ENCODE measurements around the gene ZNF316.

The ZNF316 gene

GRCh38 chr7:6637544-6638229, 569 bp downstream of the ZNF316 start:
- DNase-seq, result peak; percentile 71
- Histone ChIP-seq H3K36me3 (peaks cover 42% of the 10 kb centered on the region), H3K9me3 (ENCODE audit: severe bottlenecking) (no peaks in the 10 kb centered on the region), H3K4me3 (ENCODE audit: low read depth, low read length) (peak overlapping the region; percentile 41), H3K27ac (peak overlapping the region; percentile 47), H3K27me3 (ENCODE audit: insufficient read depth, low read depth, severe bottlenecking) (no peaks in the 10 kb centered on the region)
- TF ChIP-seq CTCF (IDR thresholded peaks at IDR 0.05; ENCODE audit: low read depth, low read length), result peak; percentile 65

GRCh38 chr7:6639032-6639431, 1.9 kb downstream of the ZNF316 start:
- H3K27me3 ChIP-seq (ENCODE audit: insufficient read depth, low read depth, severe bottlenecking), result no peaks in the 10 kb centered on the region
- DNase-seq, result no peak
- H3K4me3 ChIP-seq (ENCODE audit: low read depth, low read length), result no peak overlapping the region
- H3K9me3 ChIP-seq (ENCODE audit: severe bottlenecking), result no peaks in the 10 kb centered on the region
- H3K36me3 ChIP-seq, result peaks cover 56% of the 10 kb centered on the region
- TF ChIP-seq CTCF (IDR thresholded peaks at IDR 0.05; ENCODE audit: low read depth, low read length), result no peak
- no peak overlapping the region for H3K27ac ChIP-seq

GRCh38 chr7:6639627-6640026, 2.5 kb downstream of the ZNF316 start:
- Histone ChIP-seq H3K36me3 (peaks cover 62% of the 10 kb centered on the region), H3K27ac (no peak overlapping the region), H3K9me3 (ENCODE audit: severe bottlenecking) (no peaks in the 10 kb centered on the region)

GRCh38 chr7:6640246-6640721, 3.2 kb downstream of the ZNF316 start:
- H3K9me3 ChIP-seq (ENCODE audit: severe bottlenecking), result no peaks in the 10 kb centered on the region
- H3K4me3 ChIP-seq (ENCODE audit: low read depth, low read length), result no peak overlapping the region
- H3K27me3 ChIP-seq (ENCODE audit: insufficient read depth, low read depth, severe bottlenecking), result no peaks in the 10 kb centered on the region
- no peak overlapping the region; the same call in 1 of the 2 replicates for H3K27ac ChIP-seq
- peaks cover 68% of the 10 kb centered on the region for H3K36me3 ChIP-seq
- no peak for TF ChIP-seq CTCF (IDR thresholded peaks at IDR 0.05; ENCODE audit: low read depth, low read length)
- peak; percentile 68 for DNase-seq

More at GRCh38 chr7:6639627-6640026, 2.5 kb downstream of the ZNF316 start:
- no peak for DNase-seq
- no peaks in the 10 kb centered on the region for H3K27me3 ChIP-seq (ENCODE audit: insufficient read depth, low read depth, severe bottlenecking)
- no peak overlapping the region for H3K4me3 ChIP-seq (ENCODE audit: low read depth, low read length)
- TF ChIP-seq CTCF (IDR thresholded peaks at IDR 0.05; ENCODE audit: low read depth, low read length), result no peak

- Histone ChIP-seq H3K9me3 (ENCODE audit: severe bottlenecking) (no peaks in the 10 kb centered on the region), H3K27me3 (ENCODE audit: insufficient read depth, low read depth, severe bottlenecking) (no peaks in the 10 kb centered on the region), H3K36me3 (peaks cover 79% of the 10 kb centered on the region), H3K4me3 (ENCODE audit: low read depth, low read length) (no peak overlapping the region), H3K27ac (no peak overlapping the region)
- TF ChIP-seq CTCF (IDR thresholded peaks at IDR 0.05; ENCODE audit: low read depth, low read length), result no peak
- no peak for DNase-seq
These were observed 4.4 kb downstream of the ZNF316 start for GRCh38 chr7:6641305-6642035.

Data from WERI-Rb-1 (cell line).